SK-N-SH treated with all-trans-retinoic acid at 6 μM for 48 hours (cell line): ENCODE data around the gene SEMA3E.
A peak's percentile ranks its signal among the peaks of the same experiment; 100 is the strongest.

Experiments
- ATAC-seq: fragments of 200-7000 bp; cut with Tn5 transposase; 3 replicates; pipeline ENCODE4 v1.9.1; 2020; ENCODE audit warnings: mild to moderate bottlenecking, moderate library complexity
- ARNTL ChIP-seq: fragments of 450-650 bp; formaldehyde crosslinking; IDR thresholded peaks from 2 replicates; pipeline ENCODE4 v1.5.0; 2020; ENCODE audit warnings: low read depth, mild to moderate bottlenecking, moderate library complexity, borderline replicate concordance
- BACH2 ChIP-seq: fragments of 250-450 bp; sonication (Bioruptor Pico); IDR thresholded peaks from 2 replicates; pipeline ENCODE4 v1.9.0; 2021; ENCODE audit warnings: mild to moderate bottlenecking, borderline replicate concordance
- CREB5 ChIP-seq: fragments of 250-450 bp; sonication (Bioruptor Pico); IDR thresholded peaks from 2 replicates; pipeline ENCODE4 v1.5.1; 2020; ENCODE audit warnings: low read depth, mild to moderate bottlenecking, moderate library complexity
- CSDC2 ChIP-seq: fragments of 250-450 bp; sonication (Bioruptor Pico); IDR thresholded peaks from 2 replicates; pipeline ENCODE4 v1.5.0; 2020; ENCODE audit warnings: mild to moderate bottlenecking, moderate library complexity
- CSRNP3 ChIP-seq: fragments of 250-450 bp; sonication (Bioruptor Pico); IDR thresholded peaks from 2 replicates; pipeline ENCODE4 v1.5.1; 2021; ENCODE audit warnings: mild to moderate bottlenecking, moderate library complexity
- ESRRG ChIP-seq: fragments of 250-450 bp; sonication (Bioruptor Pico); IDR thresholded peaks from 2 replicates; pipeline ENCODE4 v1.6.1; 2021; ENCODE audit warnings: mild to moderate bottlenecking
- GLIS3 ChIP-seq: fragments of 250-450 bp; sonication (Bioruptor Pico); IDR thresholded peaks from 2 replicates; pipeline ENCODE4 v1.5.0; 2020; ENCODE audit warnings: mild to moderate bottlenecking, moderate library complexity
- ISL1 ChIP-seq: fragments of 250-450 bp; sonication (Bioruptor Pico); IDR thresholded peaks from 2 replicates; pipeline ENCODE4 v2.1.2; 2022; ENCODE audit warnings: mild to moderate bottlenecking, moderate library complexity
- OSR1 ChIP-seq: fragments of 250-450 bp; sonication (Bioruptor Pico); IDR thresholded peaks from 2 replicates; pipeline ENCODE4 v1.8.0; 2022; ENCODE audit warnings: moderate library complexity, mild to moderate bottlenecking, inconsistent platforms
- PATZ1 ChIP-seq: fragments of 250-450 bp; sonication (Bioruptor Pico); IDR thresholded peaks from 2 replicates; pipeline ENCODE4 v1.8.0; 2020; ENCODE audit warnings: mild to moderate bottlenecking, moderate library complexity, borderline replicate concordance
- POU6F1 ChIP-seq: fragments of 250-450 bp; sonication (Bioruptor Pico); IDR thresholded peaks from 2 replicates; pipeline ENCODE4 v1.8.0; 2021; ENCODE audit warnings: low read depth, mild to moderate bottlenecking, moderate library complexity, borderline replicate concordance
- PPARA ChIP-seq: fragments of 250-450 bp; sonication (Bioruptor Pico); IDR thresholded peaks from 2 replicates; pipeline ENCODE4 v1.5.0; 2020; ENCODE audit warnings: mild to moderate bottlenecking, borderline replicate concordance
- RARB ChIP-seq: fragments of 250-450 bp; sonication (Bioruptor Pico); IDR thresholded peaks from 2 replicates; pipeline ENCODE4 v1.8.0; 2021; ENCODE audit warnings: mild to moderate bottlenecking, moderate library complexity
- SNAI2 ChIP-seq: fragments of 250-450 bp; sonication (Bioruptor Pico); IDR thresholded peaks from 2 replicates; pipeline ENCODE4 v1.5.0; 2020; ENCODE audit warnings: mild to moderate bottlenecking, moderate library complexity
- TCF4 ChIP-seq: fragments of 250-450 bp; sonication (Bioruptor Pico); IDR thresholded peaks from 2 replicates; pipeline ENCODE4 v1.8.0; 2021; ENCODE audit warnings: mild to moderate bottlenecking, moderate library complexity, borderline replicate concordance
- TOX ChIP-seq: fragments of 250-450 bp; sonication (Bioruptor Pico); IDR thresholded peaks from 2 replicates; pipeline ENCODE4 v1.8.0; 2021; ENCODE audit warnings: mild to moderate bottlenecking, moderate library complexity, borderline replicate concordance
- TSHZ2 ChIP-seq: fragments of 250-450 bp; sonication (Bioruptor Pico); IDR thresholded peaks from 2 replicates; pipeline ENCODE4 v1.5.0; 2020; ENCODE audit warnings: mild to moderate bottlenecking, moderate library complexity
- ZC3H10 ChIP-seq: fragments of 250-450 bp; sonication (Bioruptor Pico); IDR thresholded peaks from 2 replicates; pipeline ENCODE4 v1.5.1; 2021; ENCODE audit warnings: mild to moderate bottlenecking, moderate library complexity
- ZFP3 ChIP-seq: fragments of 250-450 bp; sonication (Bioruptor Pico); IDR thresholded peaks from 2 replicates; pipeline ENCODE4 v1.5.0; 2020; ENCODE audit warnings: mild to moderate bottlenecking, moderate library complexity
- ZFP30 ChIP-seq: fragments of 450-650 bp; formaldehyde crosslinking; IDR thresholded peaks from 2 replicates; pipeline ENCODE4 v1.5.0; 2022; ENCODE audit warnings: mild to moderate bottlenecking, moderate library complexity
- ZNF565 ChIP-seq: fragments of 450-650 bp; formaldehyde crosslinking; conservative IDR thresholded peaks from 2 replicates; pipeline ENCODE4 v1.5.0; 2020; ENCODE audit warnings: low read depth, mild to moderate bottlenecking, moderate library complexity
- ZNF8 ChIP-seq: fragments of 450-650 bp; formaldehyde crosslinking; IDR thresholded peaks from 2 replicates; pipeline ENCODE4 v1.5.0; 2020; ENCODE audit warnings: mild to moderate bottlenecking, moderate library complexity

The SEMA3E gene

GRCh38 chr7:83663131-83663530, 14.2 kb upstream of the SEMA3E start:
- no peak for TF ChIP-seq TOX (CRISPR knock-in tag)
- TF ChIP-seq GLIS3 = no peak
- no peak for TF ChIP-seq SNAI2
- no peak for TF ChIP-seq ISL1 (CRISPR knock-in tag)
- no peak for TF ChIP-seq ESRRG (CRISPR knock-in tag)
- no peak for TF ChIP-seq ZNF565 (CRISPR knock-in tag)

GRCh38 chr7:83658126-83658525, 9.2 kb upstream of the SEMA3E start:
- TF ChIP-seq PATZ1 = no peak
- TF ChIP-seq ARNTL = no peak
- no peak for TF ChIP-seq ZC3H10 (CRISPR knock-in tag)
- no peak for TF ChIP-seq ESRRG (CRISPR knock-in tag)
- ATAC-seq = no peak

More at GRCh38 chr7:83663131-83663530, 14.2 kb upstream of the SEMA3E start:
- ATAC-seq = no peak

- ATAC-seq = peak; percentile 93
- TF ChIP-seq RARB (no peak), CSRNP3 (CRISPR knock-in tag) (no peak), TOX (CRISPR knock-in tag) (no peak), ZC3H10 (CRISPR knock-in tag) (no peak), ZNF8 (CRISPR knock-in tag) (no peak), ARNTL (no peak), ZFP3 (CRISPR knock-in tag) (no peak), OSR1 (CRISPR knock-in tag) (no peak), GLIS3 (no peak), ISL1 (CRISPR knock-in tag) (no peak), CSDC2 (CRISPR knock-in tag) (no peak), POU6F1 (CRISPR knock-in tag) (no peak), SNAI2 (no peak), ZFP30 (no peak), BACH2 (CRISPR knock-in tag) (no peak), CREB5 (no peak), ZNF565 (CRISPR knock-in tag) (no peak)
These were observed 7.1 kb upstream of the SEMA3E start for GRCh38 chr7:83655951-83656556.

- no peak for ATAC-seq
- TF ChIP-seq PATZ1 (no peak), ZFP3 (CRISPR knock-in tag) (no peak), TSHZ2 (CRISPR knock-in tag) (no peak), ZNF8 (CRISPR knock-in tag) (no peak), TCF4 (CRISPR knock-in tag) (no peak), OSR1 (CRISPR knock-in tag) (no peak), GLIS3 (no peak), CSRNP3 (CRISPR knock-in tag) (no peak), RARB (no peak), PPARA (CRISPR knock-in tag) (no peak), SNAI2 (no peak), ESRRG (CRISPR knock-in tag) (no peak)
These were observed 3.5 kb upstream of the SEMA3E start for GRCh38 chr7:83652481-83652880.
